MCF 10A (cell line): ENCODE results near the gene SEL1L. TPM values are rescaled to one million over a fixed set of nuclear protein-coding genes. Genes with fewer than 3 reads are reported as not detected.

ENCODE experiments used
- BruUV-seq: library from RNA; stranded (reverse); fragments of 400-500 nt; replicated peaks from 2 replicates; lab custom pipeline; 2021; lab: Mats Ljungman, UMichigan
- CTCF ChIA-PET: fragments of 300-600 bp; sonication (Branson Sonifier 250); formaldehyde crosslinking; extraction: SDS; loops from one replicate; lab custom pipeline; 2021; ENCODE audit warnings: antibody characterized with exemption, inconsistent platforms; lab: Yijun Ruan, JAX
- POLR2A ChIA-PET: fragments of 300-600, 350-650 bp; sonication (Branson Sonifier 250); formaldehyde crosslinking; extraction: SDS; loops from one replicate; lab custom pipeline; 2020; ENCODE audit warnings: antibody characterized with exemption, inconsistent platforms; lab: Yijun Ruan, JAX
- DNase-seq: peaks from one replicate; pipeline ENCODE4 v3.0.0-alpha.2; 2018; ENCODE audit not compliant: unreplicated experiment
- H3K27ac Mint-ChIP-seq: one replicate; pipeline ENCODE4 v1.8.0; 2022; ENCODE audit warnings: mild to moderate bottlenecking, low read depth, mixed read lengths; ENCODE audit not compliant: unreplicated experiment
- H3K27me3 Mint-ChIP-seq: one replicate; pipeline ENCODE4 v1.8.0; 2022; ENCODE audit warnings: mixed read lengths; ENCODE audit not compliant: insufficient read depth, unreplicated experiment
- H3K36me3 Mint-ChIP-seq: one replicate; pipeline ENCODE4 v1.8.0; 2022; ENCODE audit warnings: mild to moderate bottlenecking, moderate library complexity, mixed read lengths; ENCODE audit not compliant: insufficient read depth, unreplicated experiment
- H3K4me1 Mint-ChIP-seq: one replicate; pipeline ENCODE4 v1.8.0; 2022; ENCODE audit warnings: mixed read lengths; ENCODE audit not compliant: insufficient read depth, unreplicated experiment
- H3K4me3 Mint-ChIP-seq: one replicate; pipeline ENCODE4 v1.8.0; 2022; ENCODE audit warnings: mild to moderate bottlenecking, moderate library complexity, mixed read lengths; ENCODE audit not compliant: unreplicated experiment
- H3K9me3 Mint-ChIP-seq: one replicate; pipeline ENCODE4 v1.8.0; 2022; ENCODE audit warnings: mixed read lengths; ENCODE audit not compliant: unreplicated experiment
- intact Hi-C: fragments of 100-400 bp; cut with micrococcal nuclease; formaldehyde crosslinking; loops from 2 replicates; pipeline ENCODE4 v1.14.1; 2022
- total RNA-seq: library from RNA; stranded (reverse); gene quantifications from 2 replicates; pipeline ENCODE4 v1.2.3, GENCODE V29; 2022
- TF ChIP-seq, protein P1 (sequence below): fragments of 200-600 bp; IDR thresholded peaks from one replicate; pipeline ENCODE4 v1.8.0; 2022; ENCODE audit warnings: antibody characterized with exemption, mild to moderate bottlenecking; ENCODE audit not compliant: unreplicated experiment

SEL1L gene
- total RNA-seq, 1 experiment from 2014 or later = 152 TPM

DNA sequence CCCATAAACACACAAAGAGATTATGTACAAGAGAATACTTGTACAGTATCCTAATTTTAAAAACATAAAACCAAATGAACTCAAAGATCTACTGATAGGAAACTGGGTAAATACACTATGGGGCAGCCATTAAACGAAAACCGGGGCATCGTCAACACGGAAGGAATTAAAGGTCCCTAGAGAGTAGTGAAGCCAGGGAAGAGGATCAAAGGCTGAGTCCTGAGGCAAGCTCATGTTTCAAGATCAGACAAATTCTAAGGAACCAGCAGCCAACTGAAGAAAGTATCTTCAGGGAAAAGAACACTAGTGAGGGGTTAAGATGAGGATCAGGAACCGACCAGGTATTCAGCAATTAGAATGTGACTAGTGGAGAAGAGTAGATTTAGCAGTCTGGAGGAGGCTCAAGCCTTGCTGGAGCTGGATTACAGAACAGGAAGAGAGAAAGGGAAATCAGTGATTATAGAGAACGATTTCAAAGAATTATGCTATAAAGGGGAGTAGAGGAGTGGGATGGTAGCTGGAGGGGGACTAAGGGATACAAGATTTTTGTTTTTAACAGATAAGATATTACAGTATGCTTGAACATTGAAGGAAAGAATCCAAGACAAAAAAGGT is 23.7 kb downstream of the SEL1L start:
- H3K27ac Mint-ChIP-seq = peak overlapping the region; percentile 56
- no peaks in the 10 kb centered on the region for H3K9me3 Mint-ChIP-seq
- no TSS peak for BruUV-seq
- intact Hi-C loops = no loop called here
- POLR2A ChIA-PET = interaction anchor here (1.2 to 1.4 kb wide), 2 partner anchors 24 to 1346 kb away, joined by 3 to 5 read pairs; partner anchors contain the start of gene SEL1L
- no peak overlapping the region for H3K4me3 Mint-ChIP-seq
- CTCF ChIA-PET = interaction anchor here (0.6 to 0.8 kb wide), 4 partner anchors 216 to 1167 kb away, joined by 3 to 4 read pairs (median 3); no protein-coding TSS in a partner anchor
- H3K4me1 Mint-ChIP-seq = no peaks in the 10 kb centered on the region
- TF ChIP-seq, protein P1, sequence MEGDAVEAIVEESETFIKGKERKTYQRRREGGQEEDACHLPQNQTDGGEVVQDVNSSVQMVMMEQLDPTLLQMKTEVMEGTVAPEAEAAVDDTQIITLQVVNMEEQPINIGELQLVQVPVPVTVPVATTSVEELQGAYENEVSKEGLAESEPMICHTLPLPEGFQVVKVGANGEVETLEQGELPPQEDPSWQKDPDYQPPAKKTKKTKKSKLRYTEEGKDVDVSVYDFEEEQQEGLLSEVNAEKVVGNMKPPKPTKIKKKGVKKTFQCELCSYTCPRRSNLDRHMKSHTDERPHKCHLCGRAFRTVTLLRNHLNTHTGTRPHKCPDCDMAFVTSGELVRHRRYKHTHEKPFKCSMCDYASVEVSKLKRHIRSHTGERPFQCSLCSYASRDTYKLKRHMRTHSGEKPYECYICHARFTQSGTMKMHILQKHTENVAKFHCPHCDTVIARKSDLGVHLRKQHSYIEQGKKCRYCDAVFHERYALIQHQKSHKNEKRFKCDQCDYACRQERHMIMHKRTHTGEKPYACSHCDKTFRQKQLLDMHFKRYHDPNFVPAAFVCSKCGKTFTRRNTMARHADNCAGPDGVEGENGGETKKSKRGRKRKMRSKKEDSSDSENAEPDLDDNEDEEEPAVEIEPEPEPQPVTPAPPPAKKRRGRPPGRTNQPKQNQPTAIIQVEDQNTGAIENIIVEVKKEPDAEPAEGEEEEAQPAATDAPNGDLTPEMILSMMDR = no peak
- no peak for DNase-seq
- peaks cover 52% of the 10 kb centered on the region for H3K36me3 Mint-ChIP-seq
- H3K27me3 Mint-ChIP-seq = no peaks in the 10 kb centered on the region

DNA sequence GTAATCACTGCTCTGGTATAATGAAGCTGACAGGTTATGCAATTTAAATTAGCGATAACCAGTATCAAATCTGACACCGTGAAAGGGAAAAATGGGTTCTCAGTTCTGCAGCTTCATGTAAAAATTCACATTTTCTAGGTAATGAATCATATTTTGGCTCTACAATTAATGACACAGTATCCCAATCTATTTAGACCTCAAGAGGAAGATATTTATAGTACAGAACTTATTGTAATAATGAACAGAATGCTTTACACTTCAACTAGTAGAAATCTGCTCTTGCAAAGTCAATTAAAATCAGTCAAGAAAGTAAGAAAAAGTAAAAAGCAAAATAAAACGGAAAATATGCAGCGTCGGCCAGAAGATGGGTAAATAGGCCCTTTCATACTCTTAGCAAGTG is 24.3 kb downstream of the SEL1L start:
- BruUV-seq = no TSS peak
- Mint-ChIP-seq H3K27ac (no peak overlapping the region), H3K27me3 (no peaks in the 10 kb centered on the region), H3K4me3 (no peak overlapping the region), H3K36me3 (peaks cover 46% of the 10 kb centered on the region), H3K4me1 (no peaks in the 10 kb centered on the region), H3K9me3 (no peaks in the 10 kb centered on the region)
- intact Hi-C loops = no loop called here
- TF ChIP-seq, protein P1 = no peak
- CTCF ChIA-PET = interaction anchor here (0.6 to 0.8 kb wide), 2 partner anchors 215 to 901 kb away, joined by 3 to 4 read pairs; no protein-coding TSS in a partner anchor
- no peak for DNase-seq
- POLR2A ChIA-PET = interaction anchor here (1.4 kb wide), 1 partner anchor 25 kb away, joined by 5 read pairs; the partner anchor contains the start of gene SEL1L

DNA sequence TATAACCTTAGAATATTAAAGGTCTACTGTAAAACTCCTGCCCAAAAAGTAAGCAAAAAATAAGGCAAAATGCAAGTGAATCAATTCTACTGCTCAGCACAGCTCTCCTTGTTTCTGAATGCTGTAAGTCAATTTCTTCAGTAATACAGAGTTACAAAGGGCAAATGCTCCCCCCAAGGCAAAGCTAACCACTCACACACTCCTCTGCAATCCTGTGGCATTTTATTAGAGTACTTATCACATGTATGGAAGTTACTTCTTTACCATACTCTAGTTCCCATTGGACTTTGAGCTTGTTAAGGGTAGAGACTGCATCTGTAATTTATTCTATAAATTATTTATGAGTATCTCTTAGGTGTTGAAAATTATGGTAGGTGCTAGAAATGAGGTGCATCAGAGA is 27.2 kb downstream of the SEL1L start:
- POLR2A ChIA-PET = interaction anchor here (0.6 to 1.1 kb wide), 2 partner anchors 27 to 1877 kb away, joined by 3 to 4 read pairs; partner anchors contain the start of gene SEL1L
- intact Hi-C loops = no loop called here

DNA sequence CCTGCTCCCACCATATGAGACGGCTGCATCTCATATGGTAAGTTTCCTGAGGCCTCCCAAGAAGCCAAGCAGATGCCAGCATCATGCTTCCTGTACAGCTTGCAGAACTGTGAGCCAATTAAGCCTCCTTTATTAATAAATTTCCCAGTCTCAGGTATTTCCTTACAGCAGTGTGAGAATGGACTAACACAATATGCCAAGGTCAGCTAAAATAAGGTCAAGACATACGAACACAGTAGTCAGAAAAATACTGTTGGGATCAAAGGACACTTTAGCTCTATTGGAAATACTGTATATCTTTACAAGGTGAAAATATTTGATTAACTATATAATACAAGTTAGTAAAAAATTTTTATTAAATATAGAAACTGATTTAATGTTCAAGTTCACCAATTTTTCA is 28.8 kb downstream of the SEL1L start:
- no TSS peak for BruUV-seq
- TF ChIP-seq, protein P1 = no peak
- intact Hi-C loops = no loop called here
- Mint-ChIP-seq H3K4me3 (no peak overlapping the region), H3K27me3 (no peaks in the 10 kb centered on the region), H3K9me3 (no peaks in the 10 kb centered on the region), H3K4me1 (no peaks in the 10 kb centered on the region), H3K36me3 (peaks cover 77% of the 10 kb centered on the region), H3K27ac (no peak overlapping the region)
- ChIA-PET CTCF (no interaction called here), POLR2A (no interaction called here)
- no peak for DNase-seq

More for the DNA sequence above, 27.2 kb downstream of the SEL1L start:
- Mint-ChIP-seq H3K9me3 (no peaks in the 10 kb centered on the region), H3K4me3 (no peak overlapping the region), H3K27me3 (no peaks in the 10 kb centered on the region), H3K27ac (no peak overlapping the region), H3K36me3 (peaks cover 64% of the 10 kb centered on the region), H3K4me1 (no peaks in the 10 kb centered on the region)
- CTCF ChIA-PET = interaction anchor here (0.5 to 0.6 kb wide), 2 partner anchors 51 to 519 kb away, joined by 3 read pairs; no protein-coding TSS in a partner anchor
- no peak for DNase-seq
- no TSS peak for BruUV-seq
- TF ChIP-seq, protein P1 = no peak
